Measurements from ENCODE around the gene RBM15B. TPM values are rescaled to one million over a fixed set of nuclear protein-coding genes. Genes with fewer than 3 reads are reported as not detected.

The RBM15B gene
- total RNA-seq, 2 experiments from 2014 or later: 34.5 to 35.6 TPM

GRCh38 chr3:51395493-51396213, 4.6 kb downstream of the RBM15B start:
- DNase-seq: no peak
- H3K36me3 Mint-ChIP-seq: peaks cover 45% of the 10 kb centered on the region
- no peaks in the 10 kb centered on the region for H3K9me3 Mint-ChIP-seq
- no peak overlapping the region for H3K4me3 Mint-ChIP-seq
- no peaks in the 10 kb centered on the region for H3K27me3 Mint-ChIP-seq
- peak overlapping the region; percentile 72 for H3K27ac Mint-ChIP-seq
- peaks cover 40% of the 10 kb centered on the region for H3K4me1 Mint-ChIP-seq

GRCh38 chr3:51396401-51396800, 5.3 kb downstream of the RBM15B start:
- Mint-ChIP-seq H3K27me3 (no peaks in the 10 kb centered on the region), H3K9me3 (no peaks in the 10 kb centered on the region), H3K27ac (peak overlapping the region; percentile 72), H3K4me3 (no peak overlapping the region), H3K4me1 (peaks cover 39% of the 10 kb centered on the region), H3K36me3 (peaks cover 45% of the 10 kb centered on the region)
- DNase-seq: no peak

- DNase-seq: no peak
- Mint-ChIP-seq H3K27me3 (no peaks in the 10 kb centered on the region), H3K27ac (peak overlapping the region; percentile 72), H3K4me3 (no peak overlapping the region), H3K9me3 (no peaks in the 10 kb centered on the region), H3K4me1 (peaks cover 39% of the 10 kb centered on the region), H3K36me3 (peaks cover 40% of the 10 kb centered on the region)
These were observed 6.3 kb downstream of the RBM15B start for GRCh38 chr3:51397392-51397791.

- H3K4me1 Mint-ChIP-seq: peaks cover 32% of the 10 kb centered on the region
- peaks cover 29% of the 10 kb centered on the region for H3K36me3 Mint-ChIP-seq
- peak overlapping the region; percentile 44 for H3K27ac Mint-ChIP-seq
- DNase-seq: no peak
- H3K4me3 Mint-ChIP-seq: no peak overlapping the region
- H3K27me3 Mint-ChIP-seq: no peaks in the 10 kb centered on the region
- H3K9me3 Mint-ChIP-seq: no peaks in the 10 kb centered on the region
These were observed 7.7 kb downstream of the RBM15B start for GRCh38 chr3:51398595-51399310.

- H3K9me3 Mint-ChIP-seq: no peaks in the 10 kb centered on the region
- H3K4me1 Mint-ChIP-seq: peaks cover 22% of the 10 kb centered on the region
- H3K27me3 Mint-ChIP-seq: no peaks in the 10 kb centered on the region
- H3K27ac Mint-ChIP-seq: no peak overlapping the region
- DNase-seq: no peak
- H3K36me3 Mint-ChIP-seq: peaks cover 19% of the 10 kb centered on the region
- no peak overlapping the region for H3K4me3 Mint-ChIP-seq
These were observed 9.1 kb downstream of the RBM15B start for GRCh38 chr3:51400166-51400565.

GRCh38 chr3:51401735-51402134, 10.7 kb downstream of the RBM15B start:
- Mint-ChIP-seq H3K27me3 (no peaks in the 10 kb centered on the region), H3K27ac (peak overlapping the region; percentile 26), H3K4me1 (peaks cover 15% of the 10 kb centered on the region), H3K4me3 (no peak overlapping the region), H3K9me3 (no peaks in the 10 kb centered on the region), H3K36me3 (peaks cover 16% of the 10 kb centered on the region)
- DNase-seq: no peak

- no peak overlapping the region for H3K27ac Mint-ChIP-seq
- H3K4me3 Mint-ChIP-seq: no peak overlapping the region
- peaks cover 16% of the 10 kb centered on the region for H3K4me1 Mint-ChIP-seq
- no peaks in the 10 kb centered on the region for H3K27me3 Mint-ChIP-seq
- H3K9me3 Mint-ChIP-seq: no peaks in the 10 kb centered on the region
- no peak for DNase-seq
- H3K36me3 Mint-ChIP-seq: peaks cover 16% of the 10 kb centered on the region
These were observed 12.6 kb downstream of the RBM15B start for GRCh38 chr3:51403675-51404074.

GRCh38 chr3:51408021-51408420, 16.9 kb downstream of the RBM15B start:
- Mint-ChIP-seq H3K4me1 (peaks cover 16% of the 10 kb centered on the region), H3K36me3 (peaks cover 29% of the 10 kb centered on the region), H3K9me3 (no peaks in the 10 kb centered on the region), H3K4me3 (no peak overlapping the region), H3K27ac (no peak overlapping the region), H3K27me3 (no peaks in the 10 kb centered on the region)
- no peak for DNase-seq

- Mint-ChIP-seq H3K4me3 (no peak overlapping the region), H3K4me1 (peaks cover 17% of the 10 kb centered on the region)
These were observed 17.7 kb downstream of the RBM15B start for GRCh38 chr3:51408813-51409212.

GRCh38 chr3:51422211-51422610, 31.1 kb downstream of the RBM15B start:
- Mint-ChIP-seq H3K27me3 (no peaks in the 10 kb centered on the region), H3K27ac (no peak overlapping the region)

More at GRCh38 chr3:51408813-51409212, 17.7 kb downstream of the RBM15B start:
- Mint-ChIP-seq H3K27ac (no peak overlapping the region), H3K27me3 (no peaks in the 10 kb centered on the region), H3K36me3 (peaks cover 29% of the 10 kb centered on the region), H3K9me3 (no peaks in the 10 kb centered on the region)
- no peak for DNase-seq

GRCh38 chr3:51426921-51427320, 35.8 kb downstream of the RBM15B start:
- H3K36me3 Mint-ChIP-seq: peaks cover 14% of the 10 kb centered on the region
- no peaks in the 10 kb centered on the region for H3K4me1 Mint-ChIP-seq
- H3K27ac Mint-ChIP-seq: no peak overlapping the region
- DNase-seq: no peak
- H3K4me3 Mint-ChIP-seq: no peak overlapping the region
- H3K9me3 Mint-ChIP-seq: no peaks in the 10 kb centered on the region
- H3K27me3 Mint-ChIP-seq: no peaks in the 10 kb centered on the region

More at GRCh38 chr3:51422211-51422610, 31.1 kb downstream of the RBM15B start:
- no peak for DNase-seq
- no peak overlapping the region for H3K4me3 Mint-ChIP-seq
- H3K36me3 Mint-ChIP-seq: peaks cover 7% of the 10 kb centered on the region
- H3K9me3 Mint-ChIP-seq: no peaks in the 10 kb centered on the region
- H3K4me1 Mint-ChIP-seq: no peaks in the 10 kb centered on the region

GRCh38 chr3:51429138-51429537, 38.1 kb downstream of the RBM15B start:
- no peaks in the 10 kb centered on the region for H3K9me3 Mint-ChIP-seq
- DNase-seq: no peak
- no peaks in the 10 kb centered on the region for H3K27me3 Mint-ChIP-seq
- no peak overlapping the region for H3K27ac Mint-ChIP-seq
- no peak overlapping the region for H3K4me3 Mint-ChIP-seq
- no peaks in the 10 kb centered on the region for H3K4me1 Mint-ChIP-seq
- peaks cover 15% of the 10 kb centered on the region for H3K36me3 Mint-ChIP-seq

GRCh38 chr3:51434110-51434509, 43.0 kb downstream of the RBM15B start:
- H3K27me3 Mint-ChIP-seq: no peaks in the 10 kb centered on the region
- no peak overlapping the region for H3K4me3 Mint-ChIP-seq
- DNase-seq: no peak
- H3K4me1 Mint-ChIP-seq: peaks cover 5% of the 10 kb centered on the region
- H3K27ac Mint-ChIP-seq: no peak overlapping the region
- H3K36me3 Mint-ChIP-seq: peaks cover 8% of the 10 kb centered on the region
- H3K9me3 Mint-ChIP-seq: no peaks in the 10 kb centered on the region

- no peak overlapping the region for H3K27ac Mint-ChIP-seq
- H3K4me3 Mint-ChIP-seq: no peak overlapping the region
- peak; percentile 22 for DNase-seq
- H3K4me1 Mint-ChIP-seq: peaks cover 5% of the 10 kb centered on the region
- H3K9me3 Mint-ChIP-seq: no peaks in the 10 kb centered on the region
- H3K27me3 Mint-ChIP-seq: no peaks in the 10 kb centered on the region
- H3K36me3 Mint-ChIP-seq: peaks cover 6% of the 10 kb centered on the region
These were observed 43.8 kb downstream of the RBM15B start for GRCh38 chr3:51434746-51435327.

- H3K9me3 Mint-ChIP-seq: no peaks in the 10 kb centered on the region
- H3K27ac Mint-ChIP-seq: no peak overlapping the region
- no peak overlapping the region for H3K4me3 Mint-ChIP-seq
- DNase-seq: no peak
- peaks cover 16% of the 10 kb centered on the region for H3K36me3 Mint-ChIP-seq
- H3K27me3 Mint-ChIP-seq: no peaks in the 10 kb centered on the region
- H3K4me1 Mint-ChIP-seq: peaks cover 5% of the 10 kb centered on the region
These were observed 46.0 kb downstream of the RBM15B start for GRCh38 chr3:51436998-51437639.
